SU-DHL-6 (cell line): ENCODE measurements around the gene ENOX1.

Experiments used
- H2AFZ ChIP-seq: fragments of 200-600 bp; sonication (generic); 2 replicates; pipeline ENCODE4 v1.6.1; 2014; ENCODE audit warnings: low read depth, mild to moderate bottlenecking, moderate library complexity, mixed read lengths, antibody characterized with exemption, low read length; ENCODE audit not compliant: severe bottlenecking
- H3F3A ChIP-seq: fragments of 200-600 bp; shearing (Covaris generic); 2 replicates; pipeline ENCODE4 v1.6.0; 2016; ENCODE audit warnings: antibody characterized with exemption, mild to moderate bottlenecking; ENCODE audit not compliant: insufficient read depth
- H3K27ac ChIP-seq: fragments of 200-600 bp; sonication (generic); 2 replicates; pipeline ENCODE4 v1.5.1; 2016; ENCODE audit warnings: low read depth, mild to moderate bottlenecking, low read length, moderate library complexity, mixed read lengths
- H3K27me3 ChIP-seq: fragments of 200-600 bp; sonication (generic), shearing (Covaris generic); 2 replicates; pipeline ENCODE4 v1.6.0; 2014; ENCODE audit warnings: mild to moderate bottlenecking, low read length
- H3K36me3 ChIP-seq: fragments of 200-600 bp; sonication (generic); 2 replicates; pipeline ENCODE4 v1.6.1; 2014; ENCODE audit warnings: mild to moderate bottlenecking, low read length, mixed read lengths
- H3K4me2 ChIP-seq: fragments of 300-600, 200-600 bp; shearing (Covaris generic), sonication (generic); 2 replicates; pipeline ENCODE4 v1.6.0; 2014; ENCODE audit warnings: low read length, low read depth, mild to moderate bottlenecking; ENCODE audit not compliant: poor library complexity, severe bottlenecking
- H3K4me3 ChIP-seq: fragments of 200-600 bp; sonication (generic); 2 replicates; pipeline ENCODE4 v1.5.1; 2014; ENCODE audit warnings: antibody characterized with exemption, low read length, mild to moderate bottlenecking, mixed read lengths; ENCODE audit not compliant: insufficient read depth, poor library complexity, severe bottlenecking
- H3K79me2 ChIP-seq: fragments of 200-600 bp; sonication (generic); 2 replicates; pipeline ENCODE4 v1.6.1; 2014; ENCODE audit warnings: mild to moderate bottlenecking, low read length, moderate library complexity; ENCODE audit not compliant: insufficient read depth
- H3K9ac ChIP-seq: fragments of 200-600 bp; sonication (generic); 2 replicates; pipeline ENCODE4 v1.7.0; 2014; ENCODE audit warnings: mild to moderate bottlenecking, low read length
- H3K9me2 ChIP-seq: fragments of 200-600 bp; sonication (generic); replicated peaks from 2 replicates; pipeline ENCODE4 v1.6.1; 2014; ENCODE audit warnings: low read length; ENCODE audit not compliant: insufficient read depth
- H3K9me3 ChIP-seq: fragments of 200-600 bp; sonication (generic); 2 replicates; pipeline ENCODE4 v1.6.1; 2014; ENCODE audit warnings: low read length, mixed read lengths; ENCODE audit not compliant: insufficient read depth
- H4K20me1 ChIP-seq: fragments of 200-600 bp; sonication (generic); 2 replicates; pipeline ENCODE4 v1.6.1; 2014; ENCODE audit warnings: low read depth, mild to moderate bottlenecking, antibody characterized with exemption, low read length, moderate library complexity, mixed read lengths
- CTCF ChIP-seq: fragments of 200-600 bp; sonication (generic); IDR thresholded peaks from one replicate; pipeline ENCODE4 v1.5.1; 2017; ENCODE audit warnings: antibody characterized with exemption, mild to moderate bottlenecking, low read length, moderate library complexity; ENCODE audit not compliant: insufficient read depth, poor library complexity, severe bottlenecking
- EZH2phosphoT487 ChIP-seq: fragments of 200-600 bp; sonication (generic), shearing (Covaris generic); conservative IDR thresholded peaks from 2 replicates; pipeline ENCODE4 v1.6.1; 2018; ENCODE audit warnings: mild to moderate bottlenecking, antibody characterized with exemption, low read length, moderate library complexity, mixed read lengths

The ENOX1 gene

GRCh38 chr13:43815204-43815603 lies 28.4 kb upstream of the ENOX1 start:
- no peak overlapping the region for H3K4me3 ChIP-seq
- no peaks in the 10 kb centered on the region for H3K9me2 ChIP-seq
- no peaks in the 10 kb centered on the region for H3K9me3 ChIP-seq
- H3K4me2 ChIP-seq: no peak overlapping the region
- H3F3A ChIP-seq: no peaks in the 10 kb centered on the region
- no peak overlapping the region for H3K9ac ChIP-seq
- no peaks in the 10 kb centered on the region for H3K27me3 ChIP-seq
- no peak overlapping the region for H2AFZ ChIP-seq
- no peaks in the 10 kb centered on the region for H3K79me2 ChIP-seq
- TF ChIP-seq CTCF (no peak), EZH2phosphoT487 (no peak)
- H3K27ac ChIP-seq: no peak overlapping the region
- no peaks in the 10 kb centered on the region for H3K36me3 ChIP-seq
- H4K20me1 ChIP-seq: no peaks in the 10 kb centered on the region

GRCh38 chr13:43808676-43809075 lies 21.9 kb upstream of the ENOX1 start:
- no peak overlapping the region for H3K9ac ChIP-seq
- no peak overlapping the region for H3K27ac ChIP-seq
- H4K20me1 ChIP-seq: no peaks in the 10 kb centered on the region
- no peaks in the 10 kb centered on the region for H3K27me3 ChIP-seq
- no peaks in the 10 kb centered on the region for H3F3A ChIP-seq
- no peak overlapping the region for H2AFZ ChIP-seq
- no peak overlapping the region for H3K4me3 ChIP-seq
- no peaks in the 10 kb centered on the region for H3K36me3 ChIP-seq
- H3K79me2 ChIP-seq: no peaks in the 10 kb centered on the region
- H3K4me2 ChIP-seq: no peak overlapping the region
- H3K9me2 ChIP-seq: no peaks in the 10 kb centered on the region
- no peaks in the 10 kb centered on the region for H3K9me3 ChIP-seq
- no peak for TF ChIP-seq EZH2phosphoT487
- TF ChIP-seq CTCF: no peak

- H3K9ac ChIP-seq: no peak overlapping the region
- H3K4me3 ChIP-seq: no peak overlapping the region
- no peaks in the 10 kb centered on the region for H3F3A ChIP-seq
- H3K9me3 ChIP-seq: no peaks in the 10 kb centered on the region
- H3K27ac ChIP-seq: no peak overlapping the region
- H3K4me2 ChIP-seq: no peak overlapping the region
- H3K36me3 ChIP-seq: no peaks in the 10 kb centered on the region
- H2AFZ ChIP-seq: no peak overlapping the region
- H4K20me1 ChIP-seq: no peaks in the 10 kb centered on the region
- H3K27me3 ChIP-seq: no peaks in the 10 kb centered on the region
- H3K79me2 ChIP-seq: no peaks in the 10 kb centered on the region
- no peaks in the 10 kb centered on the region for H3K9me2 ChIP-seq
- TF ChIP-seq CTCF (no peak), EZH2phosphoT487 (no peak)
Observed at GRCh38 chr13:43805681-43806128, 18.9 kb upstream of the ENOX1 start.
